Measurements from ENCODE around the gene CLCC1. TPM values are rescaled to one million over a fixed set of nuclear protein-coding genes. Genes with fewer than 3 reads are reported as not detected.
A peak's percentile ranks its signal among the peaks of the same experiment; 100 is the strongest.

Gene CLCC1
- total and polyA plus RNA-seq, 9 donors, result 14.4 to 38.4 (median 31.9) TPM

GRCh38 chr1:108976658-108977057, 13.4 kb upstream of the CLCC1 start:
- intact Hi-C loops (cut with DNase I), result no loop called here
- TF ChIP-seq CTCF (IDR thresholded peaks at IDR 0.05), result no peak
- no peak for TF ChIP-seq POLR2A (IDR thresholded peaks at IDR 0.05)
- TF ChIP-seq EP300 (IDR thresholded peaks at IDR 0.05), result no peak
- no peak for DNase-seq
- Histone ChIP-seq H3K27me3 (no peaks in the 10 kb centered on the region), H3K4me3 (no peak overlapping the region), H3K36me3 (no peaks in the 10 kb centered on the region), H3K4me1 (ENCODE audit: insufficient read depth) (no peaks in the 10 kb centered on the region), H3K9me3 (no peaks in the 10 kb centered on the region), H3K27ac (no peak overlapping the region)
- 86 to 90% (median 89%) methylated on average over 4 of the region's 4 CpGs for WGBS, 3 donors

- 92 to 98% (median 96%) methylated on average over 1 of the region's 1 CpG for WGBS, 3 donors
- Histone ChIP-seq H3K4me3 (no peak overlapping the region), H3K4me1 (ENCODE audit: insufficient read depth) (no peaks in the 10 kb centered on the region), H3K27me3 (no peaks in the 10 kb centered on the region), H3K9me3 (no peaks in the 10 kb centered on the region), H3K36me3 (no peaks in the 10 kb centered on the region), H3K27ac (no peak overlapping the region)
- DNase-seq, result no peak
- intact Hi-C loops (cut with DNase I), result no loop called here
- no peak for TF ChIP-seq CTCF (IDR thresholded peaks at IDR 0.05)
- no peak for TF ChIP-seq EP300 (IDR thresholded peaks at IDR 0.05)
- no peak for TF ChIP-seq POLR2A (IDR thresholded peaks at IDR 0.05)
Observed at GRCh38 chr1:108972951-108973350, 9.7 kb upstream of the CLCC1 start.

- H3K36me3 ChIP-seq, result no peaks in the 10 kb centered on the region
- no peak overlapping the region for H3K27ac ChIP-seq
- H3K4me1 ChIP-seq (ENCODE audit: insufficient read depth), result no peaks in the 10 kb centered on the region
- H3K9me3 ChIP-seq, result no peaks in the 10 kb centered on the region
- no peaks in the 10 kb centered on the region for H3K27me3 ChIP-seq
- DNase-seq, result no peak
- intact Hi-C loops (cut with DNase I), result loop anchor here in 1 of 4 donors (10.0 kb wide), 1 partner anchor 145 kb away; the partner anchor contains the start of gene ELAPOR1
- no peak overlapping the region for H3K4me3 ChIP-seq
- TF ChIP-seq POLR2A (IDR thresholded peaks at IDR 0.05) (no peak), EP300 (IDR thresholded peaks at IDR 0.05) (no peak)
Observed at GRCh38 chr1:108969346-108969745, 6.1 kb upstream of the CLCC1 start.

GRCh38 chr1:108962681-108963051, 618 bp downstream of the CLCC1 start:
- TF ChIP-seq POLR2A (IDR thresholded peaks at IDR 0.05) (no peak), EP300 (IDR thresholded peaks at IDR 0.05) (no peak), CTCF (IDR thresholded peaks at IDR 0.05) (no peak)
- peak overlapping the region; percentile 82 to 97 for H3K27ac ChIP-seq
- H3K27me3 ChIP-seq, result no peaks in the 10 kb centered on the region
- H3K4me1 ChIP-seq (ENCODE audit: insufficient read depth), result peaks cover 8% of the 10 kb centered on the region
- peak overlapping the region; percentile 74 for H3K4me3 ChIP-seq
- no peaks in the 10 kb centered on the region for H3K9me3 ChIP-seq
- WGBS, 3 donors, result 10 to 19% (median 15%) methylated on average over 12 of the region's 12 CpGs
- H3K36me3 ChIP-seq, result no peaks in the 10 kb centered on the region
- intact Hi-C loops (cut with DNase I), result loop anchor here in 1 of 4 donors (10.0 kb wide), 1 partner anchor 152 kb away; the partner anchor contains the start of gene ELAPOR1
- DNase-seq, result peak; percentile 15 to 53 (median 40)

GRCh38 chr1:108961752-108962486, 1.4 kb downstream of the CLCC1 start:
- Histone ChIP-seq H3K27me3 (no peaks in the 10 kb centered on the region), H3K9me3 (no peaks in the 10 kb centered on the region), H3K4me1 (ENCODE audit: insufficient read depth) (peaks cover 8% of the 10 kb centered on the region), H3K27ac (peak overlapping the region in 1 of 2 donors; percentile 97), H3K4me3 (peak overlapping the region; percentile 74), H3K36me3 (no peaks in the 10 kb centered on the region)
- TF ChIP-seq POLR2A (IDR thresholded peaks at IDR 0.05), result no peak
- no peak for TF ChIP-seq CTCF (IDR thresholded peaks at IDR 0.05)
- TF ChIP-seq EP300 (IDR thresholded peaks at IDR 0.05), result no peak
- intact Hi-C loops (cut with DNase I), result loop anchor here in 1 of 4 donors (10.0 kb wide), 1 partner anchor 153 kb away; the partner anchor contains the start of gene ELAPOR1
- 85 to 90% (median 86%) methylated on average over 15 of the region's 15 CpGs for WGBS, 3 donors
- DNase-seq, result no peak
